HG03175 (cell line): ENCODE results near the gene EBPL.

ENCODE experiments used
- ATAC-seq: cut with Tn5 transposase; IDR thresholded peaks from one replicate; pipeline ENCODE4 v1.9.1; 2021; ENCODE audit warnings: mild to moderate bottlenecking, moderate library complexity; ENCODE audit not compliant: unreplicated experiment

Gene EBPL

DNA sequence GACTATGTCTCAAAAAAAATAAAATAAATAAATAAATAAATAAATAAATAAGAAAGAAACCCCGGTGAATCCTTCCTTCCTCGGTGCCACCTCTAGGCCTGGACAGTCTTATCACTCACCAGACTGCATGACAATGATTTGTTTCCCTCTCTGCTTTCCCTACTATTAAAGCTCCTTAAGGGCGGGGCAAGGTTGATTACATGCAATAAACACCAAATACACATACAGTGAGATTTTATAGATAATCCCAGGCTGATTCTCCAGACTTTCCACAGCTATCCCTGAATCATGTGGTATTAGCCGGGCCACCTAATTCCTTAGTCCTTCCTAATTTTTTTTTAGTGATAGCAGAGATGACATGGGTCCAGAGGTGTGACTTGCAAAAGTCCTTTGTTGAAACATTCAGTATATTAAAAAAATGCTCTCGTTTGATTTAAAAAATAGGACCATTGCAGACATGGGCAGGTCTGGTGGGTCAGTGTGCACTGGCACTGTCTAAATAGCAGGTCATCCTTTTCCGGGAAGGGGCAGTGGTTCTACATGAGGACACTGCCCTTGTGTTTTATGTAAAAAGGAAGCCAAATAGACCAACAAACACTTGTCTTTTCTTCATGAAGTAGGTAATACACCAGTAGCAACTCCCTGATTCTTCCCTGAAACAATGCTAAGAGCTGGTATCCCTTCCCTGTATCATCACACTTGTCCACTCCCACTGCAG lies 14.5 kb downstream of the EBPL start:
- ATAC-seq, result no peak

GRCh38 chr13:49670828-49671227 lies 20.5 kb downstream of the EBPL start:
- no peak for ATAC-seq

DNA sequence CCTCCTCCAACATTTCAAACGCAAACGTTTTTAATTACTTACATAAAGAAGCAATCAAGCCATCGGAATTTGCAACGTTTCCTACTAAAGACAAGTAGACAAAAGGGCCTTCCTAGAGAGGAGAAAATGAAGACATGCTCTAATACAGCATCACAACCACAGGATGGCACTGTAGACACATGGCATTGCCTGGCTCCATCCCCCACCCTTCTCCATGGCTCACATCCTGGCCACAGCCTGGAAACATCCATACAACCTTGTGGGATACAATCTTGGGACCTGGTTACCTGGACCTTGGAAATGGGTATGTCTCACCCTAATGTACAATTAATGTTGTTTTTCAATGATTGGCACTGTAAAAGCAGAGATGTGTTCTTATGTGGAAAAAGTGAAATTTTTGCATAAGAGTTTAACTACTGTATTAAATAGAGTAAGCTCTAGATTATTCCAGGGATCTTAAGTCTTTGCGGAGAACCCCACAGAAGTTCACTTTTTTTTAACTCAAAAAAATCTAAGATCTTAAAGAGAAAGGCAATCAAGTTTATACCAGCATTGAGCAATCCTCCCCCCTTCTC lies 21.5 kb downstream of the EBPL start:
- ATAC-seq, result peak; percentile 73

DNA sequence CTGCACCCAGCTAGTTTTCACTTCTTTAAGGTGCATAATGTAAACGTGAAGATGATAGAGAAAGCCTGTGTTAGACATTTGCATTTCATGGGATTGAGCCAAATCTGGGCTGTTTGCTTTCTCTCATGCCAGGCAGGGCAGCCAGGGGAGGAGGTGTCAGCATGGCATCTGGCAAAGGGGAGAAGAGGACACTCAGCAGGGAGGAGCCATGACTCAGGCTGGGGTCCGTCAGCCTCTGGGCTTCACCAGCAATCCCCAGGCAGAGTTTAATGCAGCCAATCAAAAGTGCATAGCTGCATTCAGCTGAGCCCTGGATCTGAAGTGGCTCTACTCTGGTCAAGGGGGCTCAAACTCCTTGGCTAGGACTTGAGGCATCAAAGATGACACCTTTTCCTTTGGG lies 23.5 kb downstream of the EBPL start:
- ATAC-seq, result no peak

DNA sequence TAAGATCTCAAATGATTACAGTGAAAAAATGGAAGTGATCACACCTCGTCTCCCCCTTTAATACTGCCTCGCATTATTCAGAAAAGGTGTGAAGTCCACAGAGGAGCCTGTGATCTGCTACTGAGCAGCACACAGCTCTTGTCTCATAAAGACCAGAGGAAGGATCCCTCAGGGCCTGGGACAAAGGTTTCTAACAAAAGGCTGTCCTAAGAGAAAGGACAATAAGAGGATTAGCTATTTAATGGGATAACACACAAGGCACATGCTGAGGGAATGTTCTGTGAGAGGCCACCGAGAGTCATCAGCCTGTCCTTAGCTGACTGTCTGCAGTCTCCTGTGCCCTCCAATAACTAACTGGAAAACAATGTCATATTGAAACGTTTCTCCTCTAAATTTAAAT lies 26.7 kb downstream of the EBPL start:
- no peak for ATAC-seq

DNA sequence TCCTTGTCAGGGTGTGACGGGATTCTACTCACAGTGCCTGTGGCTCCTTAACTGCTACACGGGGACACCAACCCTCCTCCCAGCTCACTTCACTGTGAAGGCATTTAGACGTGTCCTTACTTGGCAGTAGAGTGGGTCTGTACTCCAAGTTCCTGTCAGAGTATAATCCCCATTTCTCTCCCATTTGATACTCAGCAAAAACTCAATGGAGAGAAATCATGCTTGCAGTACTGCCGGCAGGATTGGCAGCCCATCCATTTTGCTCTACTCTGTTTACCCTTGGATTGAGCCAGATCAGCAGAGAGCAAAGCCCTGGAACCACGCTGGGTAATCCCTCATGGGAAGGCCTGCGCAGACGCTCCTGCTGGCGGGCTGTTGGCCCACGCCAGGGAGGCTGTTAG lies 34.0 kb downstream of the EBPL start:
- no peak for ATAC-seq

- no peak for ATAC-seq
Observed at GRCh38 chr13:49655906-49656305, 35.4 kb downstream of the EBPL start.

DNA sequence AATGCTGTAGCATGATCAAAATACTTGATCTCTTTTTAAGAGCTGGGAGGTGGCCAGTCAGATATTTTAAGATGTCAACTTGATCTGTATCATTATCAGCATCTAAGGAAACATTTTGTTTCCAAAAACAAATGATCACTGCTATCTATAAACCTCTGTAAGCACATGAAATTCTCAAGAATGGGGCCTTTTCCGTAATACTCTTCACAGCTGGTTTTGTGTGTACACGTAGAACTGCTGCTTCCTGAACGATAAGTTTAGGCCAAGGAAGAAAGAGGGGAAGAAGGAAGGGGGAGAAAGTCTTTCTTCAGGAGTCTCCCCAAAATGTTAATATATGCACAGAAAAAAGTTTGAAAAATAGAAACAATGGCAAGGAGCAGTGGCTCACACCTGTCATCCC lies 37.3 kb downstream of the EBPL start:
- no peak for ATAC-seq

GRCh38 chr13:49653478-49653877 lies 37.8 kb downstream of the EBPL start:
- no peak for ATAC-seq

GRCh38 chr13:49652355-49653305 lies 38.7 kb downstream of the EBPL start:
- ATAC-seq, result peak; percentile 78

GRCh38 chr13:49651570-49652354 lies 39.5 kb downstream of the EBPL start:
- ATAC-seq, result no peak

GRCh38 chr13:49649963-49650312 lies 41.3 kb downstream of the EBPL start:
- ATAC-seq, result no peak

- no peak for ATAC-seq
Observed at GRCh38 chr13:49649244-49649962, 41.9 kb downstream of the EBPL start.

DNA sequence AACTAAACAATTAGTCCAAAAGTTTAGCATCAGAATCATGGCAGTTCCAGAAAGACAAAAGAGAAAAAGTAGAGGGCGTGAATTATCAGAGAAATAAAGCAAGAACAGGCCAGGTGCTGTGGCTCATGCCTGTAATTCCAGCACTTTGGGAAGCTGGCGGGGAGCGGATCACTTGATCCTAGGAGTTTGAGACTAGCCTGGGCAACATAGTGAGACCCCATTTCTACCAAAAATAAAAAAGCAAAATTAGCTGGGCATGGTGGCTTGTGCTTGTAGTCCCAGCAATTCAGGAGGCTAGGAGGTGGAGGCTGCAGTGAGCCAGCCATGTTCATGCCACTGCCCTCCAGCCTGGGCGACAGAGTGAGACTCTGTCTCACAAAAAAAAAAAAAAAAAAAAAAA lies 44.6 kb downstream of the EBPL start:
- ATAC-seq, result no peak

GRCh38 chr13:49645451-49645850 lies 45.8 kb downstream of the EBPL start:
- ATAC-seq, result no peak

- no peak for ATAC-seq
Observed at GRCh38 chr13:49643035-49643646, 48.1 kb downstream of the EBPL start.

DNA sequence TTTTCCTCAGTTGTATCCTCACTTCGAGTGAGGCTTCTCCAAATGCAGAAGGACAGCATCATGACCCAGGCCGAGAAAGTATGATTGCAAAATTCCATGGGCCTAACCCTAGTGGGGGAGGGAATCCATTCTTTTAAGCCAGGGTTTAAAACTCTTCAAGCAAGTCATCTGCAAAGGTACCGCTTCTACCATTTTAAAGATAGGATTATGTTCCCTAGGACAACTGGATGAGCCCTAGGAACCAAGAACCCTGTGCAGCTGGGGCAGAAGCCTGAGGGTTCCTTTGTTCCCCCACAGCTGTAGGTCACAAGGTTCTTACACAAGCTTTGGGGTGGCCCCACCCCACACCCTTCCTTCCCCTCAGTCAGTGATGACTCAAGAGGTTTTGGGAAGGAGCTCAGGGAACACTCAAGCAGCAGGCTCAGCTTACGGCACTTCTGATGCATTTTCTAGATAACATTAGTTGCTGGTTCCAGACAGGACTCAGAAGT lies 49.4 kb downstream of the EBPL start:
- no peak for ATAC-seq

DNA sequence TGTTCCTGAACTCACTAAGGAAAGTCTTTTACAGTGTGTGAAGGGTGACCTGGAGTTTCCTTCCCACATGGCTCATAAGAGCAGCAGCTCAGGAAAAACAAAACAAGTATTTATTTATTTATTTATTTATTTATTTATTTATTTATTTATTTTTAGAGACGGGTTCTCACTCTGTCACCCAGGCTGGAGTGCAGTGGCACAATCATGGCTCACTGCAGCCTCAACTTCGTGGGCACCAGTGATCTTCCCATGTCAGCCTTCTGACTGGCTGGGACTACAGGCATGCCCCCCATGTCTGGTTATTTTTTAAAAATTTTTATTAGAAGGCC lies 52.6 kb downstream of the EBPL start:
- no peak for ATAC-seq

- no peak for ATAC-seq
Observed at GRCh38 chr13:49638030-49638743, 53.1 kb downstream of the EBPL start.
